ENCODE data around the gene FOXI1. TPM values are rescaled to one million over a fixed set of nuclear protein-coding genes. Genes with fewer than 3 reads are reported as not detected.

The FOXI1 gene
- total RNA-seq, 2 experiments from 2014 or later, result 0.28 TPM; not detected in 1

DNA sequence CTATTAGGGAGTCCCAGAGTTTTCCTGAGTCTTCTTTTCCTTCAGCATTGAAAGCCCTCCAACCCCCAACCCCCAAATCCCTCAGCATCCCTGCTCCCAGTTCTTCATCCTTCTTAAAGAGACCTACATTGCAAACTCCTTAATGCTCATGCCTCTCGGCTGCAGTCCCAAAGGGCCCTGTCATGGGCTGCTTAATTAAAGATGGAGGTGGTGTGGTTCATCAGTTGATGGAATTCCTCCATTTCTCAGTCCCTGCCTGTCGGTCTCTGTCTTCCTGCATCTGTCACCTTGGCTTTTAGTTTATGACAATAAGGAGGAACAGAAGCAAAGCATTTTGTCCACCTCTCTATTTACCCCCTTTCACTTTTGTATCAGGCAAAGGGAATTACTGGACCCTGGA, 2.0 kb downstream of the FOXI1 start:
- Mint-ChIP-seq H3K36me3 (ENCODE audit: low read depth) (no peaks in the 10 kb centered on the region), H3K27ac (no peak overlapping the region), H3K4me3 (no peak overlapping the region), H3K27me3 (peaks cover 20% of the 10 kb centered on the region), H3K9me3 (no peaks in the 10 kb centered on the region), H3K4me1 (ENCODE audit: low read depth) (no peaks in the 10 kb centered on the region)
- Histone ChIP-seq H3K4me3 (ENCODE audit: low read length) (no peak overlapping the region), H3K4me1 (ENCODE audit: insufficient read depth, low read length) (no peaks in the 10 kb centered on the region), H3K9me3 (ENCODE audit: control insufficient read depth in 1 of 2, insufficient read depth in 1 of 2, low read length in 2 of 2) (peaks cover 0 to 4% of the 10 kb centered on the region in 2 experiments), H3K27me3 (ENCODE audit: control insufficient read depth in 1 of 2, insufficient read depth in 2 of 2, low read length in 2 of 2) (no peaks in the 10 kb centered on the region), H3K36me3 (ENCODE audit: insufficient read depth, low read length) (no peaks in the 10 kb centered on the region), H3K27ac (ENCODE audit: low read depth in 1 of 2, low read length in 2 of 2) (no peak overlapping the region)
- no peak for ATAC-seq (ENCODE audit: poor library complexity)
- ChIA-PET CTCF (no interaction called here), POLR2A (no interaction called here)
- TF ChIP-seq, protein P1, sequence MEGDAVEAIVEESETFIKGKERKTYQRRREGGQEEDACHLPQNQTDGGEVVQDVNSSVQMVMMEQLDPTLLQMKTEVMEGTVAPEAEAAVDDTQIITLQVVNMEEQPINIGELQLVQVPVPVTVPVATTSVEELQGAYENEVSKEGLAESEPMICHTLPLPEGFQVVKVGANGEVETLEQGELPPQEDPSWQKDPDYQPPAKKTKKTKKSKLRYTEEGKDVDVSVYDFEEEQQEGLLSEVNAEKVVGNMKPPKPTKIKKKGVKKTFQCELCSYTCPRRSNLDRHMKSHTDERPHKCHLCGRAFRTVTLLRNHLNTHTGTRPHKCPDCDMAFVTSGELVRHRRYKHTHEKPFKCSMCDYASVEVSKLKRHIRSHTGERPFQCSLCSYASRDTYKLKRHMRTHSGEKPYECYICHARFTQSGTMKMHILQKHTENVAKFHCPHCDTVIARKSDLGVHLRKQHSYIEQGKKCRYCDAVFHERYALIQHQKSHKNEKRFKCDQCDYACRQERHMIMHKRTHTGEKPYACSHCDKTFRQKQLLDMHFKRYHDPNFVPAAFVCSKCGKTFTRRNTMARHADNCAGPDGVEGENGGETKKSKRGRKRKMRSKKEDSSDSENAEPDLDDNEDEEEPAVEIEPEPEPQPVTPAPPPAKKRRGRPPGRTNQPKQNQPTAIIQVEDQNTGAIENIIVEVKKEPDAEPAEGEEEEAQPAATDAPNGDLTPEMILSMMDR (IDR thresholded peaks at IDR 0.05), result no peak
- DNase-seq, result no peak
- intact Hi-C loops (cut with DNase I, micrococcal nuclease), result loop anchor here in 1 of 2 experiments (10.0 kb wide), 1 partner anchor 1237 kb away; no protein-coding TSS in a partner anchor

DNA sequence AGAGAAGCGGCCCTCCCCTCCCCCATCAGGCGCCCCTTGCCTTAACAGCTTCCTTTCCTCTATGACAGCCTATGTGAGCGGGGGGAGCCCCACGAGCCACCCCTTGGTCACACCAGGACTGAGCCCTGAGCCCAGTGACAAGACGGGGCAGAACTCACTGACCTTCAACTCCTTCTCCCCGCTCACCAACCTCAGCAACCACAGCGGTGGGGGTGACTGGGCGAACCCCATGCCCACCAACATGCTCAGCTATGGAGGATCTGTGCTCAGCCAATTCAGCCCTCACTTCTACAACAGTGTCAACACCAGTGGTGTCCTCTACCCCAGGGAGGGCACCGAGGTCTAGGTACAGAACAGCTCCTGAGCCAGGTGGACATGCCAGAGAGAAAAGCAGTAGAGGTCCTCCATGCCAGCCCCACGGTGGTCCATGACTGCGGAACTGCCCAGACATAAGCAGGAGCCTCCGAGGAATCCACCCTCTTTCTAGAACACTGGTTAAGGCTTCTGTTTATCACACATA, 2.6 kb downstream of the FOXI1 start:
- H3K36me3 Mint-ChIP-seq (ENCODE audit: low read depth), result no peaks in the 10 kb centered on the region

GRCh38 chr5:170109059-170110031, 3.6 kb downstream of the FOXI1 start:
- no peak overlapping the region for H3K27ac Mint-ChIP-seq
- ChIA-PET POLR2A (no interaction called here), CTCF (no interaction called here)
- TF ChIP-seq, protein P1 (IDR thresholded peaks at IDR 0.05), result no peak
- DNase-seq, result no peak
- H3K36me3 Mint-ChIP-seq (ENCODE audit: low read depth), result no peaks in the 10 kb centered on the region
- no peak for ATAC-seq (ENCODE audit: poor library complexity)
- no peak overlapping the region for H3K4me3 Mint-ChIP-seq
- Histone ChIP-seq H3K4me3 (ENCODE audit: low read length) (no peak overlapping the region), H3K27ac (ENCODE audit: low read depth in 1 of 2, low read length in 2 of 2) (no peak overlapping the region), H3K27me3 (ENCODE audit: control insufficient read depth in 1 of 2, insufficient read depth in 2 of 2, low read length in 2 of 2) (no peaks in the 10 kb centered on the region), H3K4me1 (ENCODE audit: insufficient read depth, low read length) (no peaks in the 10 kb centered on the region), H3K9me3 (ENCODE audit: control insufficient read depth in 1 of 2, insufficient read depth in 1 of 2, low read length in 2 of 2) (peaks cover 0 to 4% of the 10 kb centered on the region in 2 experiments), H3K36me3 (ENCODE audit: insufficient read depth, low read length) (no peaks in the 10 kb centered on the region)
- intact Hi-C loops (cut with DNase I, micrococcal nuclease), result loop anchor here in 1 of 2 experiments (10.0 kb wide), 1 partner anchor 1235 kb away; no protein-coding TSS in a partner anchor
- H3K9me3 Mint-ChIP-seq, result no peaks in the 10 kb centered on the region
- H3K27me3 Mint-ChIP-seq, result peaks cover 12% of the 10 kb centered on the region
- H3K4me1 Mint-ChIP-seq (ENCODE audit: low read depth), result no peaks in the 10 kb centered on the region

More for the DNA sequence above, 2.6 kb downstream of the FOXI1 start:
- Histone ChIP-seq H3K4me1 (ENCODE audit: insufficient read depth, low read length) (no peaks in the 10 kb centered on the region), H3K27ac (ENCODE audit: low read depth in 1 of 2, low read length in 2 of 2) (no peak overlapping the region), H3K27me3 (ENCODE audit: control insufficient read depth in 1 of 2, insufficient read depth in 2 of 2, low read length in 2 of 2) (no peaks in the 10 kb centered on the region), H3K9me3 (ENCODE audit: control insufficient read depth in 1 of 2, insufficient read depth in 1 of 2, low read length in 2 of 2) (peaks cover 0 to 4% of the 10 kb centered on the region in 2 experiments), H3K4me3 (ENCODE audit: low read length) (no peak overlapping the region), H3K36me3 (ENCODE audit: insufficient read depth, low read length) (no peaks in the 10 kb centered on the region)
- H3K9me3 Mint-ChIP-seq, result no peaks in the 10 kb centered on the region
- no peak for DNase-seq
- peaks cover 20% of the 10 kb centered on the region for H3K27me3 Mint-ChIP-seq
- no peak overlapping the region for H3K27ac Mint-ChIP-seq
- TF ChIP-seq, protein P1 (IDR thresholded peaks at IDR 0.05), result no peak
- ATAC-seq (ENCODE audit: poor library complexity), result no peak
- intact Hi-C loops (cut with DNase I, micrococcal nuclease), result loop anchor here in 1 of 2 experiments (10.0 kb wide), 1 partner anchor 1236 kb away; no protein-coding TSS in a partner anchor
- ChIA-PET POLR2A (no interaction called here), CTCF (no interaction called here)
- H3K4me3 Mint-ChIP-seq, result no peak overlapping the region
- no peaks in the 10 kb centered on the region for H3K4me1 Mint-ChIP-seq (ENCODE audit: low read depth)

Measured in CD4-positive, alpha-beta T cell (primary cell).